ENCODE results near the gene COX19. TPM values are rescaled to one million over a fixed set of nuclear protein-coding genes. Genes with fewer than 3 reads are reported as not detected.

The COX19 gene
- total RNA-seq, 1 donor = 10.9 TPM

DNA sequence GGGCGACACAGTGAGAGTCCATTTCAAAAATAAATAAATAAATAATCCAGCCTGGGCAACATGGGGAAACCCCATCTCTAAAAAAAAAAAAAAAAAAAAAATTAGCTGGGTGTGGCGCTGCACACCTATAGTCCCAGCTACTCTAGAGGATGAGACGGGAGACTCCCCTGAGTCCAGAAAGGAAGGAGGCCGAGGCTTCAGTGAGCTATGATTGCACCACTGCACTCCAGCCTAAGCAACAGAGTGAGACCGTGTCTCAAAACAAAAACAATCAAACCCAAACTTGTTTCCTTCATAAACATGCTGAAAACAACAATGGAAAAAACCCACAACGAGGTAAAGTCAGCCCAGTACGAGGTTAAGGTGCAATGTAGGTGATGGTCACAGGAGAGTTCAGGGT lies 1.2 kb downstream of the COX19 start:
- no peak for TF ChIP-seq CTCF (IDR thresholded peaks at IDR 0.05; ENCODE audit: extremely low read depth, low read depth, low read length)
- peaks cover 51% of the 10 kb centered on the region for H4K20me1 ChIP-seq (ENCODE audit: insufficient read depth, low read length)
- peaks cover 3% of the 10 kb centered on the region for H3K27me3 ChIP-seq (ENCODE audit: insufficient read depth, low read length)
- H3K4me2 ChIP-seq (ENCODE audit: insufficient read depth, low read length) = peak overlapping the region; percentile 97
- H3K4me1 ChIP-seq (ENCODE audit: insufficient read depth, low read length) = peaks cover 18% of the 10 kb centered on the region
- peak overlapping the region; percentile 98 for H3K4me3 ChIP-seq (ENCODE audit: insufficient read depth, low read length)
- peak overlapping the region; percentile 90 for H3K27ac ChIP-seq (ENCODE audit: low read depth, low read length)
- no peak for DNase-seq (ENCODE audit: insufficient read length, low spot score, missing footprints)
- no peak overlapping the region for H2AFZ ChIP-seq (ENCODE audit: low read length)
- H3K79me2 ChIP-seq (ENCODE audit: insufficient read depth, low read length) = peaks cover 50% of the 10 kb centered on the region
- no peaks in the 10 kb centered on the region for H3K9me3 ChIP-seq (ENCODE audit: low read depth, low read length)
- H3K36me3 ChIP-seq (ENCODE audit: insufficient read depth, low read length) = peaks cover 34% of the 10 kb centered on the region

DNA sequence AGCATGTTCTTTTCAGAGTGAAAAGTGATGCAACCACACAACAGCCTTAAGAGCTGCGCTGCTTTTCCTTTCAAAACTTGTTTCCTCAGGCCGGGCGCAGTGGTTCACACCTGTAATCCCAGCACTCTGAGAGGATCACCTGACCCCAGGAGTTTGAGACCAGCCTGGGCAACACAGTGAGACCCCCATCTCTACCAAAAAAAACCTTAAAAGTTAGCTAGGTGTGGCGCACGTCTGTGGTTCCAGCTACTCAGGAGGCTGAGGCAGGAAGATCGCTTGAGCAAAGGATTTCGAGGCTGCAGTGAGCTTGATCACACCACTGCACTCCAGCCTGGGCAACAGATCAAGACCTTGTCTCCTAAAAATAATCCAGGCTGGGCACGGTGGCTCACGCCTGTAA lies 2.0 kb downstream of the COX19 start:
- no peak for DNase-seq (ENCODE audit: insufficient read length, low spot score, missing footprints)
- no peaks in the 10 kb centered on the region for H3K27me3 ChIP-seq (ENCODE audit: insufficient read depth, low read length)
- H3K36me3 ChIP-seq (ENCODE audit: insufficient read depth, low read length) = peaks cover 43% of the 10 kb centered on the region
- no peak overlapping the region for H3K4me3 ChIP-seq (ENCODE audit: insufficient read depth, low read length)
- H3K9me3 ChIP-seq (ENCODE audit: low read depth, low read length) = no peaks in the 10 kb centered on the region
- no peak overlapping the region for H2AFZ ChIP-seq (ENCODE audit: low read length)
- no peak for TF ChIP-seq CTCF (IDR thresholded peaks at IDR 0.05; ENCODE audit: extremely low read depth, low read depth, low read length)
- H3K79me2 ChIP-seq (ENCODE audit: insufficient read depth, low read length) = peaks cover 50% of the 10 kb centered on the region
- peaks cover 18% of the 10 kb centered on the region for H3K4me1 ChIP-seq (ENCODE audit: insufficient read depth, low read length)
- H3K27ac ChIP-seq (ENCODE audit: low read depth, low read length) = no peak overlapping the region
- H3K4me2 ChIP-seq (ENCODE audit: insufficient read depth, low read length) = no peak overlapping the region
- peaks cover 59% of the 10 kb centered on the region for H4K20me1 ChIP-seq (ENCODE audit: insufficient read depth, low read length)

DNA sequence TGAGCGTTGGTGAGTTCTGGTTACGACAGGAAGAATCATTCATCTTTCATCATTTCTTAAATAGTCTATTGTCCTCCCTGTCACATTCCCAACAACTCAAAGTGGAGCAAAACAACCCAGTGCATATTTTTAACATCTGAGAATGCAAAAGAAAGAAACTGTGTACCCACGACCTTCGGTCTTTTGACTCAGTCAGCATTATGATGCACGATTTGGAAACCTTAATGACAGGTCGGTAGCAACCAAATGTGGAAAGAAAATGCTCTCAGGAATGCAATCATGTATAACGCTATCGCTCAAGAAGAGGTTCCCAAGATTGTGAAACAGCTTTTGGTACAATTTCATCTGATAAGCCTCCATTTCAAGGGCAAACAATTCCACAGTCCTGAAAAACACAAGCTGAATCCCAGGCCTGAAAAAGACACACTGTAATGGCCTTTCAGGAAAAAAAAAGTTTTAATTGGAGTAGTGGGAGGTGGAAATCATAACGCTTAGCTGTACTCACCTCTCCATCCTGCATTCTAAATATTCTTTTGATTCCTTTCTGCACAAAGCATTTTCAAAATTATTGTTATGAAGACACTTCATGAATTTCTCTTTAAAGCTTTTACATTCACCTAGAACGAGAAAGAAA lies 2.6 kb downstream of the COX19 start:
- Histone ChIP-seq H3K79me2 (ENCODE audit: insufficient read depth, low read length) (peaks cover 50% of the 10 kb centered on the region), H3K9me3 (ENCODE audit: low read depth, low read length) (no peaks in the 10 kb centered on the region), H3K27me3 (ENCODE audit: insufficient read depth, low read length) (no peaks in the 10 kb centered on the region), H3K27ac (ENCODE audit: low read depth, low read length) (no peak overlapping the region), H4K20me1 (ENCODE audit: insufficient read depth, low read length) (peaks cover 64% of the 10 kb centered on the region), H2AFZ (ENCODE audit: low read length) (no peak overlapping the region), H3K36me3 (ENCODE audit: insufficient read depth, low read length) (peaks cover 48% of the 10 kb centered on the region), H3K4me2 (ENCODE audit: insufficient read depth, low read length) (no peak overlapping the region), H3K4me1 (ENCODE audit: insufficient read depth, low read length) (peaks cover 18% of the 10 kb centered on the region), H3K4me3 (ENCODE audit: insufficient read depth, low read length) (no peak overlapping the region)
- no peak for DNase-seq (ENCODE audit: insufficient read length, low spot score, missing footprints)
- TF ChIP-seq CTCF (IDR thresholded peaks at IDR 0.05; ENCODE audit: extremely low read depth, low read depth, low read length) = no peak

DNA sequence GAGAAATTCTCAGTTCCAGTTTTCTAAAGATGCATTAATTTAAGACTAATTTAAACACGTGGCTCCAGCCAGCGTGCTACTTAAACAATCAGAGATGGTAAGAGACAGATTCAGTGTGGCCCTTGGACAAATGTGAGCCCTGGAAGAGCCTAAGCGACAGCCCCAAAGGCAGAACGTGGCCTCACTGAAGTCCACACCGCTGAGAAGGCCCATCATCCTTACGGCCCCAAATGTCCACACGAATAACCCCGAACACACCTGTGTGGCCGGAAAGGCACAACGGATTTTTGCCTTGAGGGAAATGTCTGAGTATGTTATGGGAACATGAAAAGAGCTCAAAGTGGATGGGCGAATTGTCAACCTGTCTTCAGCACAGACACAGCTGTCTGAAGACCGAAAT lies 3.2 kb downstream of the COX19 start:
- Histone ChIP-seq H3K27ac (ENCODE audit: low read depth, low read length) (no peak overlapping the region), H3K36me3 (ENCODE audit: insufficient read depth, low read length) (peaks cover 55% of the 10 kb centered on the region), H2AFZ (ENCODE audit: low read length) (no peak overlapping the region)

More for the DNA sequence above, 3.2 kb downstream of the COX19 start:
- no peak for DNase-seq (ENCODE audit: insufficient read length, low spot score, missing footprints)
- H3K79me2 ChIP-seq (ENCODE audit: insufficient read depth, low read length) = peaks cover 50% of the 10 kb centered on the region
- H3K4me3 ChIP-seq (ENCODE audit: insufficient read depth, low read length) = no peak overlapping the region
- H3K4me2 ChIP-seq (ENCODE audit: insufficient read depth, low read length) = no peak overlapping the region
- peaks cover 64% of the 10 kb centered on the region for H4K20me1 ChIP-seq (ENCODE audit: insufficient read depth, low read length)
- no peaks in the 10 kb centered on the region for H3K27me3 ChIP-seq (ENCODE audit: insufficient read depth, low read length)
- TF ChIP-seq CTCF (IDR thresholded peaks at IDR 0.05; ENCODE audit: extremely low read depth, low read depth, low read length) = no peak
- no peaks in the 10 kb centered on the region for H3K9me3 ChIP-seq (ENCODE audit: low read depth, low read length)
- H3K4me1 ChIP-seq (ENCODE audit: insufficient read depth, low read length) = peaks cover 18% of the 10 kb centered on the region

Measured in osteoblast (primary cell).